Right lobe of liver (tissue), 6 donors: ENCODE measurements around the gene OR4K2. TPM values are rescaled to one million over a fixed set of nuclear protein-coding genes. Genes with fewer than 3 reads are reported as not detected.
A peak's percentile ranks its signal among the peaks of the same experiment; 100 is the strongest.
"Not testable (repeated sequence)": the region's sequence is repeated elsewhere in the genome, so short reads cannot be mapped to it uniquely, and the experiment has no call there.

ENCODE experiments used
- ATAC-seq, 4 donors: fragments of 200-7000 bp; cut with Tn5 transposase; one replicate each; pipeline ENCODE4 v1.9.1; 2020; ENCODE audit warnings: mild to moderate bottlenecking in 4 of 4, moderate library complexity in 4 of 4
- DNase-seq, 3 donors: peaks; one replicate each; pipeline ENCODE4 v3.0.0-alpha.2; 2020
- H3K27ac ChIP-seq, 3 donors: fragments of 200-600 bp; one replicate each; pipeline ENCODE4 v1.8.0; 2022
- H3K27me3 ChIP-seq, 2 donors: fragments of 200-600 bp; one replicate each; pipeline ENCODE4 v1.8.0; 2022
- H3K36me3 ChIP-seq, 4 donors: fragments of 200-600 bp; sonication (generic) in 1 of 4; one replicate each; pipeline versions ENCODE4 v1.5.1 to v1.8.0; 2017 to 2022; ENCODE audit warnings: control low read depth in 1 of 4
- H3K4me1 ChIP-seq, 4 donors: fragments of 200-600 bp; sonication (generic) in 1 of 4; one replicate each; pipeline versions ENCODE4 v1.5.1 to v1.8.0; 2017 to 2022; ENCODE audit warnings: control low read depth in 1 of 4
- H3K4me3 ChIP-seq, 3 donors: fragments of 200-600 bp; one replicate each; pipeline ENCODE4 v1.8.0; 2022
- H3K9me3 ChIP-seq, 4 donors: fragments of 200-600 bp; sonication (generic) in 1 of 4; one replicate each; pipeline versions ENCODE4 v1.5.1 to v1.8.0; 2017 to 2022; ENCODE audit warnings: control low read depth in 1 of 4
- CTCF ChIP-seq, 4 donors: fragments of 200-600 bp in 3 of 4; fragments of 450-650 bp in 1 of 4; IDR thresholded peaks; one replicate each; pipeline versions ENCODE4 v1.5.1 to v1.8.0; 2016 to 2022; ENCODE audit warnings: antibody characterized with exemption in 4 of 4, mild to moderate bottlenecking in 2 of 4
- POLR2A ChIP-seq: fragments of 450-650 bp; IDR thresholded peaks from one replicate; pipeline ENCODE4 v1.6.1; 2017; ENCODE audit warnings: antibody characterized with exemption, mild to moderate bottlenecking
- WGBS: methylation state at CpG from one replicate; pipeline ENCODE4 v1.1.6; 2018; ENCODE audit warnings: low coverage, low lambda C conversion rate; ENCODE audit not compliant: insufficient coverage; ENCODE audit errors: missing lambda C conversion rate; 5-methylcytosine and 5-hydroxymethylcytosine counted together
- intact Hi-C, 2 donors: fragments of 100-400 bp; cut with DNase I; formaldehyde crosslinking; loops; one replicate each; pipeline versions ENCODE4 v1.11.2 to v1.14.1; 2022
- long read RNA-seq: library from polyadenylated mRNA; unstranded; transcript quantifications from one replicate; pipeline ENCODE4 v2.0.0, GENCODE V29; 2019
- total RNA-seq, 6 experiments: library from RNA; depleted of rRNA in 2 of 6; stranded (reverse); fragments of >200 nt in 2 of 6; fragmentation: NEBNext Ultra II Directional in 3 of 6; extraction: Animal tissue kit (Norgen Biotek cat#: 25700) in 3 of 6; gene quantifications; one replicate each; pipeline versions ENCODE4 v1.1.0 to v1.2.4, GENCODE V29; 2016 to 2023
- donor health status: DM: no; HTN: yes; CAD: no.
- donor health status: DM: no; HTN: no; CAD: no.
- donor health status: DM: no; HTN: no; CAD: no.
- donor health status: DM: no; HTN: yes; CAD: no.
- donor health status: DM: no; HTN: yes; CAD: no.

OR4K2 gene, protein sequence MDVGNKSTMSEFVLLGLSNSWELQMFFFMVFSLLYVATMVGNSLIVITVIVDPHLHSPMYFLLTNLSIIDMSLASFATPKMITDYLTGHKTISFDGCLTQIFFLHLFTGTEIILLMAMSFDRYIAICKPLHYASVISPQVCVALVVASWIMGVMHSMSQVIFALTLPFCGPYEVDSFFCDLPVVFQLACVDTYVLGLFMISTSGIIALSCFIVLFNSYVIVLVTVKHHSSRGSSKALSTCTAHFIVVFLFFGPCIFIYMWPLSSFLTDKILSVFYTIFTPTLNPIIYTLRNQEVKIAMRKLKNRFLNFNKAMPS
- not detected for total RNA-seq
- long read RNA-seq: 0 reads

GRCh38 chr14:19874842-19875241 lies at the start of gene OR4K2:
TSS of gene OR4K2 (plus strand) at chr14:19875142. CDS start at chr14:19876268, 1,126 bp downstream.
- Histone ChIP-seq H3K4me1 (no peaks in the 10 kb centered on the region), H3K9me3 (no peaks in the 10 kb centered on the region), H3K27ac (no peak within 1 kb of the TSS), H3K36me3 (no peaks in the 10 kb centered on the region), H3K4me3 (no peak within 1 kb of the TSS), H3K27me3 (no peaks in the 10 kb centered on the region)
- WGBS: 46% methylated on average over 2 of the region's 2 CpGs
- DNase-seq (no peak), ATAC-seq (no peak)
- TF ChIP-seq POLR2A (no peak), CTCF (IDR thresholded peaks at IDR 0.05) (no peak)
- intact Hi-C loops: no loop called here

DNA sequence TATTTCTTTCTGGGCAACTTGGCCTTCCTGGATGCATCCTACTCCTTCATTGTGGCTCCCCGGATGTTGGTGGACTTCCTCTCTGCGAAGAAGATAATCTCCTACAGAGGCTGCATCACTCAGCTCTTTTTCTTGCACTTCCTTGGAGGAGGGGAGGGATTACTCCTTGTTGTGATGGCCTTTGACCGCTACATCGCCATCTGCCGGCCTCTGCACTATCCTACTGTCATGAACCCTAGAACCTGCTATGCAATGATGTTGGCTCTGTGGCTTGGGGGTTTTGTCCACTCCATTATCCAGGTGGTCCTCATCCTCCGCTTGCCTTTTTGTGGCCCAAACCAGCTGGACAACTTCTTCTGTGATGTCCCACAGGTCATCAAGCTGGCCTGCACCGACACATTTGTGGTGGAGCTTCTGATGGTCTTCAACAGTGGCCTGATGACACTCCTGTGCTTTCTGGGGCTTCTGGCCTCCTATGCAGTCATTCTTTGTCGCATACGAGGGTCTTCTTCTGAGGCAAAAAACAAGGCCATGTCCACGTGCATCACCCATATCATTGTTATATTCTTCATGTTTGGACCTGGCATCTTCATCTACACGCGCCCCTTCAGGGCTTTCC lies 47.2 kb upstream of the OR4K2 start:
- not testable (repeated sequence) for DNase-seq, ATAC-seq

GRCh38 chr14:19828314-19828713 lies 46.6 kb upstream of the OR4K2 start:
- 38% methylated on average over 2 of the region's 2 CpGs for WGBS
- no peaks in the 10 kb centered on the region for H3K9me3 ChIP-seq

More for the DNA sequence above, 47.2 kb upstream of the OR4K2 start:
- H3K4me1 ChIP-seq, H3K27ac ChIP-seq, intact Hi-C loops, H3K27me3 ChIP-seq, H3K4me3 ChIP-seq, H3K36me3 ChIP-seq, H3K9me3 ChIP-seq: not testable (repeated sequence)
- WGBS: 39% methylated on average over 10 of the region's 12 CpGs

GRCh38 chr14:19834203-19834848 lies 40.6 kb upstream of the OR4K2 start:
- ATAC-seq (peak in 2 of 4 donors; percentile 11 to 43), DNase-seq (peak in 1 of 3 donors; percentile 21)
- H3K4me3 ChIP-seq, H3K27ac ChIP-seq, H3K36me3 ChIP-seq, intact Hi-C loops, H3K9me3 ChIP-seq, H3K4me1 ChIP-seq, H3K27me3 ChIP-seq: not testable (repeated sequence)
- WGBS: no CpG with 5 or more reads among the region's 8 CpGs

More at GRCh38 chr14:19828314-19828713, 46.6 kb upstream of the OR4K2 start:
- ATAC-seq: no peak
- Histone ChIP-seq H3K36me3 (no peaks in the 10 kb centered on the region), H3K27ac (no peak overlapping the region), H3K27me3 (no peaks in the 10 kb centered on the region), H3K4me1 (no peaks in the 10 kb centered on the region), H3K4me3 (no peak overlapping the region)
- no peak for DNase-seq
- TF ChIP-seq CTCF (IDR thresholded peaks at IDR 0.05): no peak
- intact Hi-C loops: no loop called here

DNA sequence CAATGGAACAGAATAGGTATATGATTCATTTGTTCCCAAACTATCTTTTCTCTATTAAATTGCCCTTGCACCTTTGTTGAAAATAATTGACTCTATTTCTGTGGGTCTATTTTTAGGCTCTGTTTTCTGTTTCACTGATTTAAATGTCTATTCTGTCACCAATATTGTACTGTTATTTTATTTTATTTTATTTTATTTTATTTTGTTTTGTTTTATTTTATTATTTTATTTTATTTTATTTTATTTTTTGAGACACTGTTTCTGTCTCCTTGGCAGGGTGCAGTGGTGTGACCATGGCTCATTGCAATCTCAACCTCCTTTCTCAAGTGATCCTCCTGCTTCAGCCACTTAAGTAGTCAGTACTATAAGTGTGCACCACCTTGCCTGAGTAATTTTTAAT lies 36.5 kb upstream of the OR4K2 start:
- Histone ChIP-seq H3K27ac (no peak overlapping the region), H3K4me1 (no peaks in the 10 kb centered on the region), H3K36me3 (no peaks in the 10 kb centered on the region), H3K27me3 (no peaks in the 10 kb centered on the region), H3K4me3 (no peak overlapping the region), H3K9me3 (no peaks in the 10 kb centered on the region)
- no peak for TF ChIP-seq POLR2A
- TF ChIP-seq CTCF (IDR thresholded peaks at IDR 0.05): no peak
- DNase-seq (no peak), ATAC-seq (no peak)
- intact Hi-C loops: no loop called here
